Esophagus squamous epithelium (tissue), 5 donors: ENCODE data around the gene DAP3. TPM values are rescaled to one million over a fixed set of nuclear protein-coding genes. Genes with fewer than 3 reads are reported as not detected.
"Not testable (repeated sequence)": the region's sequence is repeated elsewhere in the genome, so short reads cannot be mapped to it uniquely, and the experiment has no call there.

Source experiments
- DNase-seq: peaks from one replicate; lab custom pipeline; 2025; lab: John Stamatoyannopoulos, UW
- H3K27ac ChIP-seq, 4 donors: fragments of 200-600 bp; sonication (generic); one replicate each; pipeline ENCODE4 v1.5.1; 2016 to 2019; ENCODE audit warnings: mild to moderate bottlenecking in 1 of 4
- H3K27me3 ChIP-seq, 4 donors: fragments of 200-600 bp; sonication (generic); 1 replicate in 3 of 4; 2 replicates in 1 of 4; pipeline versions ENCODE4 v1.5.1 to v1.6.0; 2017 to 2021; ENCODE audit warnings: antibody characterized with exemption in 1 of 4
- H3K36me3 ChIP-seq, 3 donors: fragments of 200-600 bp; sonication (generic); one replicate each; pipeline ENCODE4 v1.5.1; 2016 to 2019
- H3K4me1 ChIP-seq, 3 donors: fragments of 200-600 bp; sonication (generic); one replicate each; pipeline ENCODE4 v1.5.1; 2017 to 2019
- H3K4me3 ChIP-seq, 4 donors: fragments of 200-600 bp; sonication (generic); 1 replicate in 3 of 4; 2 replicates in 1 of 4; pipeline ENCODE4 v1.5.1; 2016 to 2019; ENCODE audit warnings: mild to moderate bottlenecking in 2 of 4, moderate library complexity in 1 of 4
- H3K9me3 ChIP-seq, 3 donors: fragments of 200-600 bp; sonication (generic); one replicate each; pipeline ENCODE4 v1.5.1; 2016 to 2019
- POLR2A ChIP-seq, 4 donors: fragments of 450-650 bp; IDR thresholded peaks; one replicate each; pipeline ENCODE4 v1.6.1; 2017; ENCODE audit warnings: antibody characterized with exemption in 4 of 4, mild to moderate bottlenecking in 4 of 4, moderate library complexity in 3 of 4
- WGBS, 2 donors: methylation state at CpG; one replicate each; pipeline ENCODE4 v1.1.5; 2018; 5-methylcytosine and 5-hydroxymethylcytosine counted together
- intact Hi-C: fragments of 100-400 bp; cut with DNase I; formaldehyde crosslinking; loops from one replicate; pipeline ENCODE4 v1.15.0; 2022
- total RNA-seq, 4 donors: library from RNA; depleted of rRNA; stranded (reverse); fragments of >200 nt; gene quantifications; one replicate each; pipeline ENCODE4 v1.1.0, GENCODE V29; 2016
- TF ChIP-seq, protein P1 (sequence below), 6 experiments: fragments of 450-650 bp in 4 of 6; fragments of 200-600 bp in 2 of 6; sonication (generic) in 2 of 6; IDR thresholded peaks; one replicate each; pipeline ENCODE4 v1.5.1; 2016 to 2019; ENCODE audit warnings: antibody characterized with exemption in 6 of 6, mild to moderate bottlenecking in 4 of 6, moderate library complexity in 4 of 6
- donor health status: DM: yes; HTN: yes; CAD: no.

DAP3 gene
- total RNA-seq, 4 donors from 2014 or later, result 59.9 to 144 (median 78.5) TPM

DNA sequence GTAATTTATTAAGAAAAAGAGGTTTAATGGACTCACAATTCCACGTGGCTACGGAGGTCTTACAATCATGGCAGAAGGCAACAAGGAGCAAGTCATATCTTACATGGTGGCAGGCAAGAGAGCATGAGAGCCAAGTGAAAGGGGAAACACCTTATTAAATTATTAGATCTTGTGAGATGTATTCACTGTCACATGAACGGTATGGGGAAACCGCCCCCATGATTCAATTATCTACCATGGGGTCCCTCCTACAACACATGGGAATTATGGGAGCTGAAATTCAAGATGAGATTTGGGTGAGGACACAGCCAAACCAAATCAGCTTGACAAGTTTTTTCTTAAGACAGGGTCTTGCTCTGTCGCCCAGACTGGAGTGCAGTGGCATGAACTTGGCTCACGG lies 14.3 kb downstream of the DAP3 start:
- no peak overlapping the region for H3K4me3 ChIP-seq
- intact Hi-C loops, result no loop called here
- WGBS, 2 donors, result 84 to 88% methylated on average over 6 of the region's 6 CpGs
- no peak overlapping the region for H3K27ac ChIP-seq
- peaks cover 0 to 17% (median 0%) of the 10 kb centered on the region in 3 donors for H3K4me1 ChIP-seq
- no peaks in the 10 kb centered on the region for H3K27me3 ChIP-seq
- no peak for TF ChIP-seq POLR2A (IDR thresholded peaks at IDR 0.05)
- TF ChIP-seq, protein P1, sequence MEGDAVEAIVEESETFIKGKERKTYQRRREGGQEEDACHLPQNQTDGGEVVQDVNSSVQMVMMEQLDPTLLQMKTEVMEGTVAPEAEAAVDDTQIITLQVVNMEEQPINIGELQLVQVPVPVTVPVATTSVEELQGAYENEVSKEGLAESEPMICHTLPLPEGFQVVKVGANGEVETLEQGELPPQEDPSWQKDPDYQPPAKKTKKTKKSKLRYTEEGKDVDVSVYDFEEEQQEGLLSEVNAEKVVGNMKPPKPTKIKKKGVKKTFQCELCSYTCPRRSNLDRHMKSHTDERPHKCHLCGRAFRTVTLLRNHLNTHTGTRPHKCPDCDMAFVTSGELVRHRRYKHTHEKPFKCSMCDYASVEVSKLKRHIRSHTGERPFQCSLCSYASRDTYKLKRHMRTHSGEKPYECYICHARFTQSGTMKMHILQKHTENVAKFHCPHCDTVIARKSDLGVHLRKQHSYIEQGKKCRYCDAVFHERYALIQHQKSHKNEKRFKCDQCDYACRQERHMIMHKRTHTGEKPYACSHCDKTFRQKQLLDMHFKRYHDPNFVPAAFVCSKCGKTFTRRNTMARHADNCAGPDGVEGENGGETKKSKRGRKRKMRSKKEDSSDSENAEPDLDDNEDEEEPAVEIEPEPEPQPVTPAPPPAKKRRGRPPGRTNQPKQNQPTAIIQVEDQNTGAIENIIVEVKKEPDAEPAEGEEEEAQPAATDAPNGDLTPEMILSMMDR (IDR thresholded peaks at IDR 0.05), result no peak
- no peaks in the 10 kb centered on the region for H3K36me3 ChIP-seq
- no peak for DNase-seq
- no peaks in the 10 kb centered on the region for H3K9me3 ChIP-seq

DNA sequence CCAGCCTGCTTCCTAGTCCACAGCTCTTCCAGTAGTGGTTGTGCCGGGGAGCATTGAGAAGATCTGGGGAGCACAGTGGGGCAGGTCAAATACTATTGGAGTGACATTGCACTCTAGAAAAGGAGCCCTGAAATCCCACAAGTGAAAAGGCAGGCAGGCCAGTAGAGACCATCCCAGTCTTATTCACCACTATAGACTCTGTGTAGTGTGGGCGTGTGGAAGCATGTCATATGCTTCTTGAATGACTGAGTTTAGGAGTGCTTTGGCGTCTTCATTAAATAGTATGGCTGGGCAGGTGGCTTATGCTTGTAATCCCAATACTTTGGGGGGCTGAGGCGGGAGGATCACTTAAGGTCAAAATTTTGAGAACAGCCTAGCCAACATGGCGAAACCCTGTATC lies 15.5 kb downstream of the DAP3 start:
- DNase-seq, result not testable (repeated sequence)

DNA sequence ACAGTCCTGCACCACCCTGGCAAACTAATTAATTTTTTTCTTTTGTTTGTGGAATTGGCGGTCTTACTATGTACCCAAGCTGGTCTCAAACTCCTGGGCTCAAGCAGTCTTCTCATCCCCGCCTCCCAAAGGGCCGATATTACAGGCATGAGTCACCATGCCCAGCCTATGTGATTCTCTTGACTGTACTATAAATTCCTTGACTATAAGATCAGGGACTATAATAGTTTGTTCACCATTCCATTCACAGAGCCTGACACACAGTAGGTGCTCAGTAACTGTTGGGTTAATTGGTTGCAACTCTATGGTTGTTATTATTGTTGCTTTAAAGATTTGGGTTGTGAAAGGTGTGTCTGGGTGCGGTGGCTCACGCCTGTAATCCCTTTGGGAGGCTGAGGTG lies 17.2 kb downstream of the DAP3 start:
- 73 to 81% methylated on average over 5 of the region's 5 CpGs for WGBS, 2 donors

More for the DNA sequence above, 15.5 kb downstream of the DAP3 start:
- H3K27me3 ChIP-seq, H3K9me3 ChIP-seq, H3K27ac ChIP-seq, H3K4me3 ChIP-seq, intact Hi-C loops, H3K36me3 ChIP-seq: not testable (repeated sequence)
- peaks cover 0 to 17% (median 0%) of the 10 kb centered on the region in 3 donors for H3K4me1 ChIP-seq
- WGBS, 2 donors, result 59 to 72% methylated on average over 5 of the region's 5 CpGs

DNA sequence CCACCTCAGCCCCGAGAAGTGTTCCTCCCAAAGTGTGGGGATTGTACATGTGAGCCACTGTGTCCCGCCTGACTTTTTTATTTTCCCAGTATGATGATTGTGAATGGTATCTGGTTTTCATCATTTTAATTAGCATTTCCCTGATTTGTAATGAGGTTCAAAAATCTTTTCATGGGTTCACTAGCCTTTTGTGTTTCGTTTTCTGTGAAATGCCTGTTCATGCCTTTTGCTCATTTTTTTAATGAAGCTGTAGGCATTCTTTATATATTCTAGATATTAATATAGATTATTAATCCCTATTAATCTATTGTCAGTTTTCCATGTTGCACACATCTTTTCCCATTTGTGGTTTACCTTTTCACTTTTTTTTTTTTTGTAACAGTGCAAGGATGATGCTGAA lies 20.5 kb downstream of the DAP3 start:
- H3K9me3 ChIP-seq, result no peaks in the 10 kb centered on the region
- no peak for DNase-seq
- peaks cover 0 to 36% (median 0%) of the 10 kb centered on the region in 3 donors for H3K36me3 ChIP-seq
- TF ChIP-seq POLR2A (IDR thresholded peaks at IDR 0.05), result no peak
- TF ChIP-seq, protein P1 (IDR thresholded peaks at IDR 0.05), result no peak
- intact Hi-C loops, result no loop called here
- H3K4me1 ChIP-seq, result peaks cover 0 to 20% (median 0%) of the 10 kb centered on the region in 3 donors
- H3K4me3 ChIP-seq, result no peak overlapping the region
- H3K27ac ChIP-seq, result no peak overlapping the region
- WGBS, 2 donors, result 92% methylated on average over 3 of the region's 3 CpGs
- H3K27me3 ChIP-seq, result no peaks in the 10 kb centered on the region

More for the DNA sequence above, 17.2 kb downstream of the DAP3 start:
- Histone ChIP-seq H3K36me3 (peaks cover 0 to 21% (median 0%) of the 10 kb centered on the region in 3 donors), H3K27me3 (no peaks in the 10 kb centered on the region), H3K9me3 (no peaks in the 10 kb centered on the region), H3K4me1 (peaks cover 0 to 19% (median 0%) of the 10 kb centered on the region in 3 donors), H3K27ac (no peak overlapping the region), H3K4me3 (no peak overlapping the region)
- no peak for TF ChIP-seq POLR2A (IDR thresholded peaks at IDR 0.05)
- TF ChIP-seq, protein P1 (IDR thresholded peaks at IDR 0.05), result no peak
- no peak for DNase-seq
- intact Hi-C loops, result no loop called here

DNA sequence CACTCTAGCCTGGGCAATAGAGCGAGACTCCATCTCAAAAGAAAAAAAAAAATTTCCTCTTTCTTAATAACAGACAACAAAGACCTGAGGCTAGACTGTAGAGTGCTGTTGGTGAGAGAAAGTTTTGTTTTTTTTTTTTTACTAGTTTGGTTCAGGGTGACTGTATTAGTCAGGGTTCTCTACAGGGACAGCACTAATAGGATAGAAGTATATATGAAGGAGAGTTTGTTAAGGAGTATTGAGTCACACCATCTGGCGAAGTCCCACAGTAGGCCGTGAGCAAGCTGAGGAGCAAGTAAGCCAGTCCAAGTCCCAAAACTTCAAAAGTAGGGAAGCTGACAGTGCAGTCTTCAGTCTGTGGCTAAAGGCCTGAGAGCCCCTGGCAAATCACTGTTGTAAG lies 22.6 kb downstream of the DAP3 start:
- intact Hi-C loops, H3K4me3 ChIP-seq, H3K9me3 ChIP-seq, H3K27me3 ChIP-seq, DNase-seq, H3K4me1 ChIP-seq: not testable (repeated sequence)
- H3K36me3 ChIP-seq, result peaks cover 0 to 56% (median 0%) of the 10 kb centered on the region in 3 donors
- WGBS, 2 donors, result 85 to 88% methylated on average over 1 to 2 of the region's 3 CpGs
- peak overlapping the region in 2 of 4 donors; percentile 20 to 54 for H3K27ac ChIP-seq

DNA sequence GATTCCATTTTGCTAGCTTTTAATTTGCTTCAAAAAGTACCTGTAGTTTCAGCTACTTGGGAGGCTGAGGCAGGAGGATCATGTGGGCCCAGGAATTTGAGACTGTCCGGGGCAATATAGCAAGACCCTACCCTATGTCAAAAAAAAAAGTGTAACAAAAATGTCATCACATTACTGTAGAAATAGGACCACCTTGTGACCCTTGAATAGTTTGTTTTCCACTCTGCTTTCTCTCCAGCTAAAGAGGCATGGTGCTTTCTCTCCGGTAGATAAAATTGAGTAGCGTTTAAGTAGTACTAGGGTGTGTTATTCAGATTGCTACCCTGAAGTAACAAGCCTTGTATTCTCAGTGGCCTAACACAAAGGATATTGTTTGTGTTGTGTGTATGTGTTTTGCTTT lies 23.7 kb downstream of the DAP3 start:
- not testable (repeated sequence) for H3K4me1 ChIP-seq

DNA sequence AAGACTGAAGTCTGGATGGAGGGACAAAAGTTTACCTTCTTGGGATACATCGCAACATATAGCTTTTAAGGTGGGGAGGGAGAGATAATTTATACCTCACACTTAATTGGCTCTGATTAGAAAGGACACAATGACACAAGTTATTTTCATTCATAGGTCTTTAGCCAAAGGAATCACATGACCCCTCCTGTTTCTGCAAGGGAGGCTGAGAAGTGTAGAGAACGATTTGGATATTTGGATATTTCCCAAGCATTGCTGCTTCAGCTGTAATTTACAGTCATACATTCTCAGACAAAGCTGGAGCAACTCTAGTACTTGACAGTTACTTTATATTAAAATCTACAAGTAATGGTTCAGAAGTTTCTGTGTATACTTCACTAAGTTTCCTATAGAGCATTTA lies 24.2 kb downstream of the DAP3 start:
- TF ChIP-seq, protein P1 (IDR thresholded peaks at IDR 0.05), result no peak
- TF ChIP-seq POLR2A (IDR thresholded peaks at IDR 0.05), result no peak
- Histone ChIP-seq H3K4me3 (no peak overlapping the region), H3K36me3 (peaks cover 0 to 73% (median 0%) of the 10 kb centered on the region in 3 donors), H3K4me1 (peaks cover 0 to 9% (median 0%) of the 10 kb centered on the region in 3 donors), H3K9me3 (no peaks in the 10 kb centered on the region), H3K27ac (no peak overlapping the region), H3K27me3 (no peaks in the 10 kb centered on the region)
- intact Hi-C loops, result no loop called here
- no peak for DNase-seq
- WGBS, 2 donors, result 58 to 66% methylated on average over 2 of the region's 2 CpGs

More for the DNA sequence above, 23.7 kb downstream of the DAP3 start:
- H3K27me3 ChIP-seq, DNase-seq, H3K4me3 ChIP-seq, H3K9me3 ChIP-seq, intact Hi-C loops: not testable (repeated sequence)
- 86 to 89% methylated on average over 3 of the region's 3 CpGs for WGBS, 2 donors
- Histone ChIP-seq H3K36me3 (peaks cover 0 to 68% (median 0%) of the 10 kb centered on the region in 3 donors), H3K27ac (peak overlapping the region in 1 of 4 donors; percentile 44)

DNA sequence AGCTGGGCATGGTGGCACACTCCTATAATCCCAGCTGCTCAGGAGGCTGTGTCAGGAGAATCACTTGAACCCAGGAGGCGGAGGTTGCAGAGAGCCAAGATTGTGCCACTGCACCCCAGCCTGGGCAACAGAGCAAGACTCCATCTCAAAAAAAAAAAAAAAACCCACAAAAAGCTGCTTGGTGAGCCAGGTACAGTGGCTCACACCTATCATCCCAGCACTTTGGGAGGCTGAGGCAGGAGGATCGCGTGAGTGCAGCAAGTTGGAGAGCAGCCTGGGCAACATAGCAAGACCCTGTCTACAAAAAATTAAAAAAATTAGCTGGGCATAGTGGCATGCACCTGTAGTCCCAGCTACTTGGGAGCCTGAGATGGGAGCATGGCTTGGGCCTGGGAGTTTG lies 26.2 kb downstream of the DAP3 start:
- H3K4me3 ChIP-seq, H3K27me3 ChIP-seq, intact Hi-C loops, H3K27ac ChIP-seq, H3K4me1 ChIP-seq, DNase-seq, H3K9me3 ChIP-seq: not testable (repeated sequence)
- H3K36me3 ChIP-seq, result peaks cover 0 to 76% (median 0%) of the 10 kb centered on the region in 3 donors
- WGBS, 2 donors, result 93 to 100% methylated on average over 2 to 3 of the region's 3 CpGs
